ENCODE measurements around the gene DNAJB8.

DNAJB8 gene

DNA sequence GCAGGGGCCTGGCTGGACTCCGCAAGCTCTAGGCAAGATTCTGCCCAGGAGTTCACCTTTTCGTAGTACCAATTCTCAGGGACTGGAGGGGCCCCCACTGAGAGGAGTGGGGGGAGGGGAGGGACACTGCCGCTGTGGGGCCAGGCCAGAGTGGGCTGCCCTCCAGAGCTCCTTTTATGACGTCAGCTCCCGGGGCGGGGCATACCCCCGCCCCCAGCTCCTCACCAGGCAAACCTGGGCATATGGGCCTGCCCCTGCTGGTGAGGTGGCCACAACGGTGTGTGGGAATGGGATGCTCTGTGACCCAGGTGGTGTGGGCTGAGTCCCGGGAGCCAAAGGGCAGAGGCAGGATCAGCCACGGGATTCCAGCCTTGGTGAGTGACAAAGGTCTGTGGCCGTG, 3.3 kb downstream of the DNAJB8 start:
- TF ChIP-seq, protein P1, sequence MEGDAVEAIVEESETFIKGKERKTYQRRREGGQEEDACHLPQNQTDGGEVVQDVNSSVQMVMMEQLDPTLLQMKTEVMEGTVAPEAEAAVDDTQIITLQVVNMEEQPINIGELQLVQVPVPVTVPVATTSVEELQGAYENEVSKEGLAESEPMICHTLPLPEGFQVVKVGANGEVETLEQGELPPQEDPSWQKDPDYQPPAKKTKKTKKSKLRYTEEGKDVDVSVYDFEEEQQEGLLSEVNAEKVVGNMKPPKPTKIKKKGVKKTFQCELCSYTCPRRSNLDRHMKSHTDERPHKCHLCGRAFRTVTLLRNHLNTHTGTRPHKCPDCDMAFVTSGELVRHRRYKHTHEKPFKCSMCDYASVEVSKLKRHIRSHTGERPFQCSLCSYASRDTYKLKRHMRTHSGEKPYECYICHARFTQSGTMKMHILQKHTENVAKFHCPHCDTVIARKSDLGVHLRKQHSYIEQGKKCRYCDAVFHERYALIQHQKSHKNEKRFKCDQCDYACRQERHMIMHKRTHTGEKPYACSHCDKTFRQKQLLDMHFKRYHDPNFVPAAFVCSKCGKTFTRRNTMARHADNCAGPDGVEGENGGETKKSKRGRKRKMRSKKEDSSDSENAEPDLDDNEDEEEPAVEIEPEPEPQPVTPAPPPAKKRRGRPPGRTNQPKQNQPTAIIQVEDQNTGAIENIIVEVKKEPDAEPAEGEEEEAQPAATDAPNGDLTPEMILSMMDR (IDR thresholded peaks at IDR 0.05; ENCODE audit: low read depth, low read length): no peak
- DNase-seq (ENCODE audit: low read depth in 2 of 2): no peak
- no peak overlapping the region for H3K4me3 ChIP-seq (replicated peaks in 1 of 2; ENCODE audit: low read depth in 2 of 2, low read length in 2 of 2)

DNA sequence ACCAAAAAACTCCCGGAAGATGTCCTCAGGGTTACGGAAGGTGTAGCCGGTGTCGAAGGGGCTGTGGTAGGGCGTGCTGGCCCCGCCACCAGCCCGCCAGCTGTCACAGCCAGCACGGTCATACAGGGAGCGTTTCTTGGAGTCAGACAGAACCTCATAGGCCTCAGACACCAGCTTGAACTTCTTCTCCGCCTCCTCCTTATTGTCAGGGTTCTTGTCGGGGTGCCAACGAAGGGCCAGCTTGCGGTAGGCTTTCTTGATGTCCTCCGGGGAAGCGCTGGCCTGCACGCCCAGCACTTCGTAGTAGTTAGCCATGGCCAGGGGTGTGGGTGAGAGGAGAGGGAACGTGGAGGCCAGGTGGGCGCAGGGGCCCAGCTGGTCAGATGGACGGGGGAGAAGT, 3.8 kb downstream of the DNAJB8 start:
- no peak overlapping the region for H3K4me3 ChIP-seq (replicated peaks in 1 of 2; ENCODE audit: low read depth in 2 of 2, low read length in 2 of 2)
- TF ChIP-seq, protein P1 (IDR thresholded peaks at IDR 0.05; ENCODE audit: low read depth, low read length): no peak
- no peak for DNase-seq (ENCODE audit: low read depth in 2 of 2)

DNA sequence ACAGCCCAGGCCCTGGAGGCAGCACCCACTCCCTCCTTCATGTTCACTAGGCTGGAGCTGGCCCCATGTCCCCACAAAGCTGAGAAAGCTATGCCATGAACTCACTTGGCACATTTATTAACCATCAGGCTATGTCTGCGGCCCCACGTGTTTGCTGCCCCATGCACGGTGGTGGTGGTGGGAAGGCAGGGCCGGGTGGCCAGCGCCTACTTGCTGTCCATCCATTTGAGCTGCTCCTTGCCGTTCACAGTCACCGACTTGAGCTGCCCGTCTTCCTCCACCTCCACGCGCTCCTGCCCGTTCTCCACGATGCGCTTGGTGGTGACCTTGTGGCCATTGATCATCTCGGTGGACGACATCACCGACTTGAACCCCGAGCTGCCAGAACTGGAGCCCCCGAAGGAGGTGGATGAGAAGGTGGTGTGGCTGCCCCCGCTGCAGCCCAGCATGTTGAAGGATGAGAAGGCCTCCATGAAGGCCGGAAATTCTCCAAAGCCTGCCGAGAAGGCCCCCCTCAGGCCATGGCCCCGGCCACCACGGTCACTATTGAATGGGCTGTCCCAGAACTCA, 4.3 kb downstream of the DNAJB8 start:
- no peak overlapping the region for H3K4me3 ChIP-seq (replicated peaks in 1 of 2; ENCODE audit: low read depth in 2 of 2, low read length in 2 of 2)
- DNase-seq (ENCODE audit: low read depth in 2 of 2): no peak
- TF ChIP-seq, protein P1 (IDR thresholded peaks at IDR 0.05; ENCODE audit: low read depth, low read length): no peak

DNA sequence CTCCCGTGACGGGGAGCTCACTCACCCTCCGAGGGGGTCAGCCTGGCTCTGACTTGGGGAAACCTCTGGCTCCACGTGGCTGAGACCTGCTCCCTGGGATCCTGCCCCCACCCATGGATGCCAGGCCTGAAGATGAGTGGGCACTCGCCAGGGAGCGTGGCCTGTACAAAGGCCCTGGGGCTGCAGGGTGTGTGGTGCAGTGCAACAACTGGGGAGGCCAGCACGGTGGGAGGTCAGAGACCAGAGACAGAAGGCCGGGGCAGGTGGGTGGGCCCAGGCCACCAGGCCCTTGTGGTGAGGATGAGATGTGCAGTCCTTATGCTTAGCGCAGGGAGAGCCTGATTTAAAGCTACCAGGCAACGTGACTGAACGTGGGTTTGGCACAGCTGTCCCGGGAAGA, 5.0 kb downstream of the DNAJB8 start:
- DNase-seq (ENCODE audit: low read depth in 2 of 2): no peak
- H3K4me3 ChIP-seq (replicated peaks in 1 of 2; ENCODE audit: low read depth in 2 of 2, low read length in 2 of 2): no peak overlapping the region
- TF ChIP-seq, protein P1 (IDR thresholded peaks at IDR 0.05; ENCODE audit: low read depth, low read length): no peak

DNA sequence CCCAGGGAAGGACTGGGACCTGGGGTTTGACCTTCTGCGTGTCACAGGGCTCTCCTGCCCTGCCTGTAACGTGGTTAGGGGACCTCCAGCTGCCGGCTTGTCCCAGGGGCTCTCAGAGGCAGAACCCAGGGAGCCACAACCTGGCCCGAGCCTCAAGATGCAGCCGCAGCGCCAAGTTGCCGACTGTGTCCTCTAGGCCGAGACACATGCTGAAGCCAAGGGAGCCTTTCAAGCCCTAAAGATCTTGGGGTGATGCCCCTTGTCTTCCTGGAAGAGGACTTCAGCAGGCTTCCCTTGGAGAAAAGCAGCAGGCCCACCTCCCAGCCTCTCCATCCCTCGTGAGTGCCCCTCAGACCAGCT, 7.2 kb downstream of the DNAJB8 start:
- TF ChIP-seq, protein P1 (IDR thresholded peaks at IDR 0.05; ENCODE audit: low read depth, low read length): no peak
- DNase-seq (ENCODE audit: low read depth in 2 of 2): no peak
- H3K4me3 ChIP-seq (replicated peaks in 1 of 2; ENCODE audit: low read depth in 2 of 2, low read length in 2 of 2): no peak overlapping the region

DNA sequence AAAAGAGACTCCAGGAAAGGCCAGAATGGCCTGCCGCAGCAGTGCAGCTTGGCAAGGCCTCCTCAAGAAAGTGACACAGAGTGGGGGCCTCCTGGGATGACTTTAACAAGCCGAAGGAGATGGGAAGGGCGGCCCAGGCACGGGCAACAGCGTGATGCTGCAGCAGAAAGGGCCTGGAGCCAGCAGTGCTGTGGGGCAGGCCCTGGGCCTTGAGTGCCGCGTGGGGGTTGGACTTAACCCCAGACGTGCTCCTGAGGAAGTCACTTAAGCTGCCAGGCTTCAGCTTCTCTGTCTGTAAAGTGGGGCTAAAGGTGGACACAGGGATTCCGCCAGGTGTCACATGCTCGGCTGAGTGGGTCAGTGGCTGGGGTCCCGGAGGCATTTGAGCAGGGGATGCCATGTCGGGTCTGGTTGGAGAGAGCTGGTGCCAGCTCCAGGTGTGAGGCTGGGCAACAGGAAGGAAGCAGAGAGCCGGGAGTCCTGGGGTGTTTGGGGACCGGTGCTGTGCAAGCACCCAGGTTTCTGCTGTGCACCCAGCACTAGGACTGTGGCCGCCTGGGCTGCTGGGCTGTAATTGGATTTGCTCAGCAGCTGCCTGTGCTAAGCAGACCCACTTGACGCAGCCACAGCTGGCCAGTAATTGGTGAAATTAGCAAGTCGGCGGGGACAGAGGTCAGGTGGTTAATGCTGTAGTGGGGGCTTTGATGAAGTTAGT, 7.8 kb downstream of the DNAJB8 start:
- TF ChIP-seq, protein P1 (IDR thresholded peaks at IDR 0.05; ENCODE audit: low read depth, low read length): no peak
- no peak overlapping the region for H3K4me3 ChIP-seq (replicated peaks in 1 of 2; ENCODE audit: low read depth in 2 of 2, low read length in 2 of 2)
- no peak for DNase-seq (ENCODE audit: low read depth in 2 of 2)

DNA sequence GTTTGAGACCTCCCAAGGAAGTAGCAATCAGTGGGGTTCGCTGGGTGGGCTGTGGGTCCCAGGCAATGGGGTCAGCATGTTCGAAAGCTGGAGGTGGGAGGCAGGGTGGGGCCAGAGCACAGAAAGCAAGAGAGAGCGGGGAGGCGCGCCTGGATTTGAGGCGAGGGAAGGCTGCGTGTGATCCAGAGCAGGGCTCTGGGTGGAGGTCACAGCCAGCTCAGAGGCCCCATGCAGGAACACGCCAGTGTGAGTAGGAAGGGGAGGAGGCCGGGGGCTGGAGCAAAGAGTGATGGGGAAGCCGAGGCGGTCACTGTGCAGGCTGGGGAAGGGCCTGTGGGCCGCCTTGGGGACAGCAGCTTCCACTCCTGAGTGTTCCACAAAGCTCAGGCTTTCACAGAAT, 8.8 kb downstream of the DNAJB8 start:
- no peak overlapping the region for H3K4me3 ChIP-seq (replicated peaks in 1 of 2; ENCODE audit: low read depth in 2 of 2, low read length in 2 of 2)
- no peak for DNase-seq (ENCODE audit: low read depth in 2 of 2)
- TF ChIP-seq, protein P1 (IDR thresholded peaks at IDR 0.05; ENCODE audit: low read depth, low read length): no peak
